Glomerular visceral epithelial cell (primary cell): ENCODE data around the gene PRSS21.

Source experiments
- DNase-seq: peaks from one replicate; pipeline ENCODE4 v3.0.0-alpha.2; 2016; ENCODE audit errors: extremely low spot score

The PRSS21 gene

GRCh38 chr16:2867661-2867986 lies 50.6 kb downstream of the PRSS21 start:
- no peak for DNase-seq

DNA sequence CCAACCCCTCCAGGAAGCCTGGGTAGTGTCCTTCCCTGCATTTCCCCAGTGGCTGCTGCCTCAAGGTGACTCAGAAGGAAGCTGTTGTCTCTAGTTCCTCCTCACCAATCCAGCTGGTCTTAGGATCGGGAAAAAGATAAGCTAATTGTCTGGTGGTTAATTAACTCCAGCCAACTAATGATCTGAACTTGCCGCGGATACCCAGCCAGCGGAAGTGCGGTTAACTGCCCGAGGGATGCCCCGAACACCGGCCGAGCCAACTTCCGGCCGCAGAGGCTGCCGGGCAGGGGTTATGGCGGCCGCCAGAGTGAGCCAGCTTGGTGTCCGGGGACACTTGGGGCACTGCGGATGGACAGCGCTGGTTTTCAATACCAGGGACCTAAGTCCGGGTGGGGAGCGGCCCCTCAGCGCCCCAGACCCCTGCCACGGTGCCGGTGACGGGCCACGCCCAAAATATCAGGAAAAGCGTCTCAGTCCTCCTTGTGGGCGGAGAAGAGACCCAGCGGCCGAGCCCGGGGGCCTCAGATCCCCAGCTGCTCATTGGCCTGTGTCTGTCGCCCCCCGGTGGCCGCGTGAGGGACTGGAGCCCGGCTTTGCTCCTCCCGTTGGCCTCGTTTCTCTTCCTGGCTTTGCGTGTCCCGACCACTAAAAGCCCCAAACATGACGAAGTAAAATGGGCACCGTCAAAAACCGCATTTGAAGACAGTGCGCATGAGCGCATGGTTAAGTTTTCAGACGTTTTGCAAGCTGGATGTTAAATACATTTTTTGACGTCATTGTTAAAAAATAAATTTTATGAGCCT lies 51.2 kb downstream of the PRSS21 start:
- peak; percentile 92 for DNase-seq
